NOMO-1 (cell line): ENCODE data around the gene PLEKHG2.

Experiments used
- DNase-seq, 2 experiments: peaks; one replicate each; lab custom pipeline; 2025; ENCODE audit not compliant: unreplicated experiment in 2 of 2; lab: John Stamatoyannopoulos, UW

PLEKHG2 gene

GRCh38 chr19:39473443-39473960 is 61.0 kb downstream of the PLEKHG2 start:
- DNase-seq = no peak

GRCh38 chr19:39474139-39474620 is 61.7 kb downstream of the PLEKHG2 start:
- DNase-seq = no peak

GRCh38 chr19:39475748-39476147 is 63.3 kb downstream of the PLEKHG2 start:
- no peak for DNase-seq
